Measurements from ENCODE around the gene GTF2H3. TPM values are rescaled to one million over a fixed set of nuclear protein-coding genes. Genes with fewer than 3 reads are reported as not detected.

Gene GTF2H3
- total and polyA plus RNA-seq, 11 donors, result 3.5 to 21.9 (median 12.9) TPM

- Histone ChIP-seq H3K27ac (no peak overlapping the region), H3K4me1 (peaks cover 0 to 16% (median 0%) of the 10 kb centered on the region in 12 donors), H3K27me3 (no peaks in the 10 kb centered on the region), H3K9me3 (no peaks in the 10 kb centered on the region), H3K36me3 (peaks cover 0 to 100% (median 98%) of the 10 kb centered on the region in 9 donors), H3K4me3 (no peak overlapping the region)
- DNase-seq, result no peak
- 68 to 87% (median 78%) methylated on average over 13 of the region's 13 CpGs for WGBS, 4 donors
- no peak for TF ChIP-seq POLR2A (IDR thresholded peaks at IDR 0.05)
- no peak for TF ChIP-seq CTCF (IDR thresholded peaks at IDR 0.05)
- no peak for ATAC-seq
- intact Hi-C loops (cut with DNase I), result no loop called here
Measured at GRCh38 chr12:123617580-123617979, 16.0 kb upstream of the GTF2H3 start.

- 70 to 86% (median 76%) methylated on average over 8 of the region's 8 CpGs for WGBS, 4 donors
- peaks cover 0 to 6% (median 0%) of the 10 kb centered on the region in 12 donors for H3K4me1 ChIP-seq
- H3K27ac ChIP-seq, result no peak overlapping the region
- intact Hi-C loops (cut with DNase I), result no loop called here
- no peaks in the 10 kb centered on the region for H3K9me3 ChIP-seq
- TF ChIP-seq CTCF (IDR thresholded peaks at IDR 0.05) (no peak), POLR2A (IDR thresholded peaks at IDR 0.05) (no peak)
- no peak for ATAC-seq
- no peak overlapping the region for H3K4me3 ChIP-seq
- peaks cover 0 to 100% (median 98%) of the 10 kb centered on the region in 9 donors for H3K36me3 ChIP-seq
- H3K27me3 ChIP-seq, result no peaks in the 10 kb centered on the region
- no peak for DNase-seq
Measured at GRCh38 chr12:123621101-123621500, 12.5 kb upstream of the GTF2H3 start.

GRCh38 chr12:123621619-123622530 lies 11.8 kb upstream of the GTF2H3 start:
- WGBS, 4 donors, result 72 to 84% (median 82%) methylated on average over 8 to 15 of the region's 15 CpGs

More at GRCh38 chr12:123621619-123622530, 11.8 kb upstream of the GTF2H3 start:
- Histone ChIP-seq H3K4me3 (no peak overlapping the region), H3K36me3 (peaks cover 0 to 100% (median 98%) of the 10 kb centered on the region in 9 donors), H3K9me3 (no peaks in the 10 kb centered on the region), H3K4me1 (peaks cover 0 to 6% (median 0%) of the 10 kb centered on the region in 12 donors), H3K27ac (no peak overlapping the region), H3K27me3 (no peaks in the 10 kb centered on the region)
- no peak for TF ChIP-seq POLR2A (IDR thresholded peaks at IDR 0.05)
- TF ChIP-seq CTCF (IDR thresholded peaks at IDR 0.05), result no peak
- ATAC-seq (peak in 2 of 4 donors; percentile 6 to 34), DNase-seq (no peak)
- intact Hi-C loops (cut with DNase I), result no loop called here
